HCT116 (cell line): ENCODE results near the gene GPR146. TPM values are rescaled to one million over a fixed set of nuclear protein-coding genes. Genes with fewer than 3 reads are reported as not detected.

ENCODE experiments used
- ATAC-seq: fragments of 200-7000 bp; cut with Tn5 transposase; 2 replicates; pipeline ENCODE4 v1.9.1; 2020; ENCODE audit warnings: mild to moderate bottlenecking, moderate library complexity
- BruUV-seq: library from RNA; stranded (reverse); fragments of 400-500 nt; replicated peaks from 2 replicates; lab custom pipeline; 2021; lab: Mats Ljungman, UMichigan
- CTCF ChIA-PET: fragments of 300-600 bp; sonication (Branson Sonifier 250); formaldehyde crosslinking; loops from one replicate; lab custom pipeline; 2021; ENCODE audit warnings: antibody characterized with exemption; lab: Charles Lee
- POLR2A ChIA-PET: fragments of 300-600, 350-600 bp; sonication (Branson Sonifier 250); formaldehyde crosslinking; loops from one replicate; lab custom pipeline; 2021; ENCODE audit warnings: antibody characterized with exemption; lab: Charles Lee
- RAD21 ChIA-PET, 2 experiments: fragments of 300-600 bp; sonication (Branson Sonifier 250); formaldehyde crosslinking; loops; one replicate each; lab custom pipeline; 2023; ENCODE audit warnings: low total read pairs in 2 of 2; ENCODE audit not compliant: uncharacterized antibody in 2 of 2, unreplicated experiment in 2 of 2, low non-redundant PET in 1 of 2; lab: Charles Lee
- DNase-seq: peaks from one replicate; pipeline ENCODE4 v3.0.0-alpha.2; 2010; ENCODE audit warnings: low read depth, low spot score
- H2AFZ ChIP-seq: fragments of 200-600 bp; shearing (Covaris generic), sonication (generic); 2 replicates; pipeline ENCODE4 v1.6.1; 2017; ENCODE audit warnings: low read depth, mixed run types, mixed read lengths, antibody characterized with exemption, low read length; ENCODE audit not compliant: poor library complexity, severe bottlenecking
- H3K27ac ChIP-seq: 2 replicates; pipeline ENCODE4 v1.5.1; 2012; ENCODE audit warnings: low read depth, low read length
- H3K27me3 ChIP-seq: fragments of 200-600 bp; sonication (generic); 2 replicates; pipeline ENCODE4 v1.6.1; 2016; ENCODE audit warnings: mixed run types, low read length, mixed read lengths; ENCODE audit not compliant: insufficient read depth
- H3K36me3 ChIP-seq, 2 experiments: fragments of 200-500 bp in 1 of 2; fragments of 200-600 bp in 1 of 2; sonication (Bioruptor generic) in 1 of 2; sonication (generic) in 1 of 2; 2 replicates each; pipeline versions ENCODE4 v1.5.1 to v1.6.1; 2014 to 2016; ENCODE audit warnings: low read length in 2 of 2, inconsistent platforms in 1 of 2, mixed read lengths in 1 of 2, mixed run types in 1 of 2; ENCODE audit not compliant: insufficient read depth in 2 of 2, control insufficient read depth in 1 of 2
- H3K4me1 ChIP-seq, 2 experiments: fragments of 200-600 bp in 1 of 2; sonication (generic) in 1 of 2; 2 replicates each; pipeline versions ENCODE4 v1.5.1 to v1.6.1; 2012 to 2017; ENCODE audit warnings: low read length in 2 of 2, inconsistent platforms in 1 of 2, mild to moderate bottlenecking in 1 of 2, mixed read lengths in 1 of 2, mixed run types in 1 of 2, moderate library complexity in 1 of 2; ENCODE audit not compliant: insufficient read depth in 2 of 2, control insufficient read depth in 1 of 2
- H3K4me2 ChIP-seq: fragments of 200-600 bp; sonication (generic); 2 replicates; pipeline ENCODE4 v1.6.1; 2017; ENCODE audit warnings: mixed run types, low read length, mixed read lengths
- H3K4me3 ChIP-seq, 2 experiments: fragments of 200-600 bp in 1 of 2; sonication (generic) in 1 of 2; replicated peaks in 1 of 2; 2 replicates each; pipeline ENCODE4 v1.5.1; 2011 to 2016; ENCODE audit warnings: low read length in 2 of 2, control low read depth in 1 of 2, low read depth in 1 of 2, mild to moderate bottlenecking in 1 of 2, mixed read lengths in 1 of 2, mixed run types in 1 of 2
- H3K79me2 ChIP-seq: fragments of 200-600 bp; sonication (generic); 2 replicates; pipeline ENCODE4 v1.6.1; 2017; ENCODE audit warnings: mild to moderate bottlenecking, mixed run types, low read length, moderate library complexity, mixed read lengths; ENCODE audit not compliant: insufficient read depth
- H3K9ac ChIP-seq: fragments of 200-600 bp; sonication (generic); 2 replicates; pipeline ENCODE4 v1.6.1; 2016; ENCODE audit warnings: low read length, mixed read lengths
- H3K9me2 ChIP-seq: fragments of 200-600 bp; sonication (generic), shearing (Covaris generic); 2 replicates; pipeline ENCODE4 v1.6.1; 2017; ENCODE audit warnings: mixed run types, mild to moderate bottlenecking, moderate library complexity; ENCODE audit not compliant: insufficient read depth
- H3K9me3 ChIP-seq, 2 experiments: fragments of 200-500 bp in 1 of 2; fragments of 200-600 bp in 1 of 2; sonication (Bioruptor generic) in 1 of 2; sonication (generic) in 1 of 2; 2 replicates each; pipeline ENCODE4 v1.6.1; 2014 to 2017; ENCODE audit warnings: low read length in 2 of 2, mixed read lengths in 2 of 2, inconsistent platforms in 1 of 2, low read depth in 1 of 2, mild to moderate bottlenecking in 1 of 2, mixed run types in 1 of 2, moderate library complexity in 1 of 2; ENCODE audit not compliant: control insufficient read depth in 1 of 2, insufficient read depth in 1 of 2
- H4K20me1 ChIP-seq: fragments of 200-600 bp; sonication (generic), shearing (Covaris generic); 2 replicates; pipeline ENCODE4 v1.6.1; 2017; ENCODE audit warnings: mixed run types, mild to moderate bottlenecking, moderate library complexity; ENCODE audit not compliant: insufficient read depth
- CBX3 ChIP-seq: IDR thresholded peaks from 2 replicates; pipeline ENCODE4 v1.6.1; 2012; ENCODE audit warnings: low read depth
- CEBPB ChIP-seq: IDR thresholded peaks from 2 replicates; pipeline ENCODE4 v1.6.1; 2012; ENCODE audit warnings: low read depth
- EZH2 ChIP-seq: fragments of 200-600 bp; sonication (generic); IDR thresholded peaks from 2 replicates; pipeline ENCODE4 v1.6.1; 2017; ENCODE audit warnings: antibody characterized with exemption, mixed run types
- EZH2phosphoT487 ChIP-seq: fragments of 200-600 bp; IDR thresholded peaks from 2 replicates; pipeline ENCODE4 v1.6.1; 2018; ENCODE audit warnings: antibody characterized with exemption, borderline replicate concordance
- POLR2A ChIP-seq: IDR thresholded peaks from 2 replicates; pipeline ENCODE4 v1.7.0; 2011; ENCODE audit warnings: borderline replicate concordance; ENCODE audit not compliant: insufficient read depth, insufficient read length; ENCODE audit errors: extremely low read depth
- RAD21 ChIP-seq: IDR thresholded peaks from 2 replicates; pipeline ENCODE4 v1.6.1; 2012; ENCODE audit warnings: low read depth, mild to moderate bottlenecking
- REST ChIP-seq: IDR thresholded peaks from 2 replicates; pipeline ENCODE4 v1.6.1; 2012; ENCODE audit warnings: low read depth
- SIN3A ChIP-seq: IDR thresholded peaks from 2 replicates; pipeline ENCODE4 v1.6.1; 2012; ENCODE audit warnings: low read depth
- SP1 ChIP-seq: IDR thresholded peaks from 2 replicates; pipeline ENCODE4 v1.6.1; 2012; ENCODE audit warnings: low read depth
- TCF7L2 ChIP-seq: IDR thresholded peaks from 2 replicates; pipeline ENCODE4 v1.7.0; 2011; ENCODE audit warnings: borderline replicate concordance, inconsistent platforms; ENCODE audit not compliant: insufficient read depth, insufficient read length; ENCODE audit errors: extremely low read depth
- ZBTB33 ChIP-seq: IDR thresholded peaks from 2 replicates; pipeline ENCODE4 v1.6.1; 2011; ENCODE audit warnings: mild to moderate bottlenecking, low read length, moderate library complexity; ENCODE audit not compliant: insufficient replicate concordance; ENCODE audit errors: extremely low read depth
- ZFX ChIP-seq: fragments of 450-650 bp; IDR thresholded peaks from 2 replicates; pipeline ENCODE4 v1.6.1; 2017
- ZNF274 ChIP-seq: fragments of 200-500 bp; sonication (Bioruptor generic); IDR thresholded peaks from 2 replicates; pipeline ENCODE4 v1.6.1; 2014; ENCODE audit warnings: mild to moderate bottlenecking, low read depth, low read length, inconsistent platforms
- intact Hi-C: fragments of 100-400 bp; cut with micrococcal nuclease; formaldehyde crosslinking; loops from 2 replicates; pipeline ENCODE4 v1.10.0; 2022
- total RNA-seq: library from RNA; stranded (reverse); gene quantifications from one replicate; pipeline ENCODE4 v1.2.1, GENCODE V29; 2021; ENCODE audit not compliant: unreplicated experiment
- TF ChIP-seq, protein P1 (sequence below): IDR thresholded peaks from 2 replicates; pipeline ENCODE4 v1.6.1; 2012
- TF ChIP-seq, protein P2 (sequence below): IDR thresholded peaks from 2 replicates; pipeline ENCODE4 v1.6.1; 2012

Gene GPR146
- total RNA-seq, 1 experiment from 2014 or later, result 2.4 TPM

GRCh38 chr7:1057416-1058291 lies 13.3 kb downstream of the GPR146 start:
- Histone ChIP-seq H2AFZ (no peak overlapping the region), H3K27me3 (no peaks in the 10 kb centered on the region), H4K20me1 (no peaks in the 10 kb centered on the region), H3K9ac (no peak overlapping the region), H3K9me3 (no peaks in the 10 kb centered on the region), H3K9me2 (no peaks in the 10 kb centered on the region), H3K4me2 (no peak overlapping the region), H3K36me3 (no peaks in the 10 kb centered on the region)
- ATAC-seq, result no peak
- no TSS peak for BruUV-seq
- ChIA-PET CTCF (no interaction called here), POLR2A (no interaction called here)
- DNase-seq, result no peak
- intact Hi-C loops, result no loop called here
- TF ChIP-seq ZBTB33 (no peak), CBX3 (no peak), SP1 (no peak), RAD21 (no peak), ZNF274 (no peak), EZH2phosphoT487 (no peak), EZH2 (no peak), TCF7L2 (no peak), POLR2A (no peak), REST (no peak), ZFX (no peak), CEBPB (no peak), SIN3A (no peak)
- TF ChIP-seq, protein P1, sequence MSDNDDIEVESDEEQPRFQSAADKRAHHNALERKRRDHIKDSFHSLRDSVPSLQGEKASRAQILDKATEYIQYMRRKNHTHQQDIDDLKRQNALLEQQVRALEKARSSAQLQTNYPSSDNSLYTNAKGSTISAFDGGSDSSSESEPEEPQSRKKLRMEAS, result no peak
- TF ChIP-seq, protein P2, sequence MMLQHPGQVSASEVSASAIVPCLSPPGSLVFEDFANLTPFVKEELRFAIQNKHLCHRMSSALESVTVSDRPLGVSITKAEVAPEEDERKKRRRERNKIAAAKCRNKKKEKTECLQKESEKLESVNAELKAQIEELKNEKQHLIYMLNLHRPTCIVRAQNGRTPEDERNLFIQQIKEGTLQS, result no peak
- TF ChIP-seq, all 23 proteins: peak for 0
- H3K4me1 ChIP-seq, result no peaks in the 10 kb centered on the region
- no peak overlapping the region for H3K27ac ChIP-seq
- peaks cover 3% of the 10 kb centered on the region; the same call in 1 of the 2 replicates for H3K79me2 ChIP-seq
- RAD21 ChIA-PET, result no interaction called here
- no peak overlapping the region for H3K4me3 ChIP-seq
